ENCODE results near the gene KLF2.
"Not testable (repeated sequence)": the region's sequence is repeated elsewhere in the genome, so short reads cannot be mapped to it uniquely, and the experiment has no call there.

Gene KLF2

GRCh38 chr19:16297575-16298178 is 26.9 kb upstream of the KLF2 start:
- no peak for TF ChIP-seq CTCF (IDR thresholded peaks at IDR 0.05; ENCODE audit: control insufficient read depth, extremely low read depth, insufficient read depth)
- H3K4me3 ChIP-seq (ENCODE audit: low read depth, low read length), result no peak overlapping the region
- DNase-seq (ENCODE audit: low read depth), result no peak

GRCh38 chr19:16298334-16298733 is 26.3 kb upstream of the KLF2 start:
- H3K4me3 ChIP-seq (ENCODE audit: low read depth, low read length), result no peak overlapping the region
- no peak for TF ChIP-seq CTCF (IDR thresholded peaks at IDR 0.05; ENCODE audit: control insufficient read depth, extremely low read depth, insufficient read depth)
- no peak for DNase-seq (ENCODE audit: low read depth)

- DNase-seq (ENCODE audit: low read depth), result no peak
- TF ChIP-seq CTCF (IDR thresholded peaks at IDR 0.05; ENCODE audit: control insufficient read depth, extremely low read depth, insufficient read depth), result no peak
- H3K4me3 ChIP-seq (ENCODE audit: low read depth, low read length), result no peak overlapping the region
These were observed 22.5 kb upstream of the KLF2 start for GRCh38 chr19:16301999-16302694.

GRCh38 chr19:16303755-16304154 is 20.9 kb upstream of the KLF2 start:
- TF ChIP-seq CTCF (IDR thresholded peaks at IDR 0.05; ENCODE audit: control insufficient read depth, extremely low read depth, insufficient read depth), result no peak
- no peak overlapping the region for H3K4me3 ChIP-seq (ENCODE audit: low read depth, low read length)
- DNase-seq (ENCODE audit: low read depth), result no peak

- not testable (repeated sequence) for DNase-seq (ENCODE audit: low read depth); H3K4me3 ChIP-seq (ENCODE audit: low read depth, low read length)
These were observed 20.1 kb upstream of the KLF2 start for GRCh38 chr19:16304511-16304910.

- DNase-seq (ENCODE audit: low read depth); H3K4me3 ChIP-seq (ENCODE audit: low read depth, low read length): not testable (repeated sequence)
These were observed 19.6 kb upstream of the KLF2 start for GRCh38 chr19:16305060-16305459.

- DNase-seq (ENCODE audit: low read depth), result no peak
- TF ChIP-seq CTCF (IDR thresholded peaks at IDR 0.05; ENCODE audit: control insufficient read depth, extremely low read depth, insufficient read depth), result no peak
- no peak overlapping the region for H3K4me3 ChIP-seq (ENCODE audit: low read depth, low read length)
These were observed 17.8 kb upstream of the KLF2 start for GRCh38 chr19:16306728-16307402.

- DNase-seq (ENCODE audit: low read depth), result no peak
- H3K4me3 ChIP-seq (ENCODE audit: low read depth, low read length), result no peak overlapping the region
- TF ChIP-seq CTCF (IDR thresholded peaks at IDR 0.05; ENCODE audit: control insufficient read depth, extremely low read depth, insufficient read depth), result no peak
These were observed 16.5 kb upstream of the KLF2 start for GRCh38 chr19:16308081-16308480.

Data from LNCaP clone FGC (cell line).